ENCODE measurements around the gene KIF2C. TPM values are rescaled to one million over a fixed set of nuclear protein-coding genes. Genes with fewer than 3 reads are reported as not detected.
A peak's percentile ranks its signal among the peaks of the same experiment; 100 is the strongest.
"Not testable (repeated sequence)": the region's sequence is repeated elsewhere in the genome, so short reads cannot be mapped to it uniquely, and the experiment has no call there.

The KIF2C gene
- total and polyA plus RNA-seq, 8 donors = 3.3 to 44.9 (median 19.7) TPM

- intact Hi-C loops (cut with DNase I) = no loop called here
- Histone ChIP-seq H3K27ac (peak overlapping the region in 1 of 2 donors; percentile 1), H3K4me1 (peaks cover 0 to 28% of the 10 kb centered on the region in 2 donors), H3K4me3 (no peak overlapping the region), H3K9me3 (no peaks in the 10 kb centered on the region), H3K36me3 (no peaks in the 10 kb centered on the region), H3K27me3 (no peaks in the 10 kb centered on the region)
- ATAC-seq (no peak), DNase-seq (peak in 1 of 4 donors; percentile 48)
- no peak for TF ChIP-seq CTCF (IDR thresholded peaks at IDR 0.05)
These were observed 6.3 kb upstream of the KIF2C start for GRCh38 chr1:44733365-44733764.

- H3K36me3 ChIP-seq = no peaks in the 10 kb centered on the region
- no peaks in the 10 kb centered on the region for H3K27me3 ChIP-seq
- H3K27ac ChIP-seq = peak overlapping the region in 1 of 2 donors; percentile 1
- H3K4me1 ChIP-seq = peaks cover 0 to 26% of the 10 kb centered on the region in 2 donors
- no peak for TF ChIP-seq CTCF (IDR thresholded peaks at IDR 0.05)
- H3K4me3 ChIP-seq = no peak overlapping the region
- no peaks in the 10 kb centered on the region for H3K9me3 ChIP-seq
- DNase-seq (no peak), ATAC-seq (no peak)
- intact Hi-C loops (cut with DNase I) = no loop called here
These were observed 5.9 kb upstream of the KIF2C start for GRCh38 chr1:44733784-44734183.

- H3K27me3 ChIP-seq = no peaks in the 10 kb centered on the region
- no peak overlapping the region for H3K4me3 ChIP-seq
- no peaks in the 10 kb centered on the region for H3K36me3 ChIP-seq
- ATAC-seq (no peak), DNase-seq (no peak)
- no peak for TF ChIP-seq CTCF (IDR thresholded peaks at IDR 0.05)
- H3K27ac ChIP-seq = no peak overlapping the region
- intact Hi-C loops (cut with DNase I) = no loop called here
- H3K4me1 ChIP-seq = peaks cover 6 to 12% of the 10 kb centered on the region in 2 donors
- H3K9me3 ChIP-seq = no peaks in the 10 kb centered on the region
These were observed 3.6 kb upstream of the KIF2C start for GRCh38 chr1:44735992-44736391.

- H3K4me1 ChIP-seq; intact Hi-C loops (cut with DNase I); H3K36me3 ChIP-seq; H3K9me3 ChIP-seq; DNase-seq; ATAC-seq; H3K27me3 ChIP-seq: not testable (repeated sequence)
- peak overlapping the region; percentile 91 for H3K27ac ChIP-seq
- peak overlapping the region; percentile 49 to 57 for H3K4me3 ChIP-seq
These were observed 707 bp upstream of the KIF2C start for GRCh38 chr1:44738953-44739306.

- Histone ChIP-seq H3K9me3 (no peaks in the 10 kb centered on the region), H3K36me3 (no peaks in the 10 kb centered on the region), H3K27ac (no peak overlapping the region), H3K27me3 (no peaks in the 10 kb centered on the region), H3K4me3 (peak overlapping the region; percentile 49 to 57), H3K4me1 (peaks cover 6 to 8% of the 10 kb centered on the region in 2 donors)
- DNase-seq (no peak), ATAC-seq (peak; percentile 3)
- no peak for TF ChIP-seq CTCF (IDR thresholded peaks at IDR 0.05)
- intact Hi-C loops (cut with DNase I) = no loop called here
These were observed 561 bp downstream of the KIF2C start for GRCh38 chr1:44740179-44740617.

GRCh38 chr1:44743211-44743610 is 3.6 kb downstream of the KIF2C start:
- Histone ChIP-seq H3K27ac (no peak overlapping the region), H3K4me1 (peaks cover 6 to 8% of the 10 kb centered on the region in 2 donors), H3K9me3 (no peaks in the 10 kb centered on the region), H3K27me3 (no peaks in the 10 kb centered on the region), H3K4me3 (no peak overlapping the region), H3K36me3 (no peaks in the 10 kb centered on the region)
- intact Hi-C loops (cut with DNase I) = no loop called here
- DNase-seq (no peak), ATAC-seq (no peak)
- no peak for TF ChIP-seq CTCF (IDR thresholded peaks at IDR 0.05)

Data from left lung (tissue), 10 donors.